CD14-positive monocyte (primary cell): Measurements from ENCODE around the gene CYP27B1. TPM values are rescaled to one million over a fixed set of nuclear protein-coding genes. Genes with fewer than 3 reads are reported as not detected.
A peak's percentile ranks its signal among the peaks of the same experiment; 100 is the strongest.

Experiments
- DNase-seq, 3 donors: peaks; one replicate each; pipeline ENCODE4 v3.0.0-alpha.2; 2011 to 2022
- H2AFZ ChIP-seq: 2 replicates; pipeline ENCODE4 v1.6.0; 2012; ENCODE audit warnings: mild to moderate bottlenecking, low read depth, low read length, inconsistent platforms; ENCODE audit not compliant: insufficient read depth, poor library complexity, severe bottlenecking
- H3K27ac ChIP-seq, 2 donors: 1 replicate in 1 of 2; 2 replicates in 1 of 2; pipeline ENCODE4 v1.5.1; 2012 to 2013; ENCODE audit warnings: low read length in 2 of 2, control low read depth in 1 of 2, inconsistent platforms in 1 of 2, low read depth in 1 of 2, mild to moderate bottlenecking in 1 of 2
- H3K27me3 ChIP-seq, 2 donors: one replicate each; pipeline versions ENCODE4 v1.6.0 to v1.6.1; 2011 to 2013; ENCODE audit warnings: low read length in 2 of 2; ENCODE audit not compliant: control insufficient read depth in 2 of 2, insufficient read depth in 2 of 2
- H3K36me3 ChIP-seq, 2 donors: replicated peaks in 1 of 2; 1 replicate in 1 of 2; 2 replicates in 1 of 2; pipeline versions ENCODE4 v1.5.1 to v1.6.1; 2012 to 2013; ENCODE audit warnings: low read length in 2 of 2, control low read depth in 1 of 2, inconsistent platforms in 1 of 2, mild to moderate bottlenecking in 1 of 2; ENCODE audit not compliant: insufficient read depth in 2 of 2, control insufficient read depth in 1 of 2
- H3K4me1 ChIP-seq, 2 donors: 1 replicate in 1 of 2; 2 replicates in 1 of 2; pipeline versions ENCODE4 v1.5.1 to v1.6.1; 2012 to 2013; ENCODE audit warnings: low read length in 2 of 2, control low read depth in 1 of 2, inconsistent platforms in 1 of 2, mild to moderate bottlenecking in 1 of 2, moderate library complexity in 1 of 2; ENCODE audit not compliant: insufficient read depth in 2 of 2, control insufficient read depth in 1 of 2
- H3K4me2 ChIP-seq: replicated peaks from 2 replicates; pipeline ENCODE3; 2012; ENCODE audit warnings: low read length, moderate library complexity, mild to moderate bottlenecking; ENCODE audit not compliant: poor library complexity, severe bottlenecking; ENCODE audit errors: extremely low read depth
- H3K4me3 ChIP-seq, 3 experiments: fragments of 200-600 bp in 1 of 3; sonication (generic) in 1 of 3; replicated peaks in 1 of 3; 1 replicate in 2 of 3; 2 replicates in 1 of 3; pipeline ENCODE4 v1.5.1; 2011 to 2013; ENCODE audit warnings: low read length in 3 of 3, mild to moderate bottlenecking in 3 of 3, control low read depth in 2 of 3, low read depth in 2 of 3, inconsistent platforms in 1 of 3, moderate library complexity in 1 of 3
- H3K79me2 ChIP-seq: 2 replicates; pipeline ENCODE4 v1.6.0; 2012; ENCODE audit warnings: mild to moderate bottlenecking, control low read depth, inconsistent platforms, low read length, moderate library complexity; ENCODE audit not compliant: insufficient read depth
- H3K9ac ChIP-seq: 2 replicates; pipeline ENCODE4 v1.6.0; 2017; ENCODE audit warnings: low read length, mild to moderate bottlenecking; ENCODE audit not compliant: insufficient read depth, poor library complexity, severe bottlenecking
- H3K9me3 ChIP-seq, 2 donors: replicated peaks in 1 of 2; 1 replicate in 1 of 2; 2 replicates in 1 of 2; pipeline versions ENCODE4 v1.5.1 to v1.6.1; 2012 to 2013; ENCODE audit warnings: low read length in 2 of 2, control low read depth in 1 of 2; ENCODE audit not compliant: control insufficient read depth in 1 of 2, insufficient read depth in 1 of 2
- H4K20me1 ChIP-seq: 2 replicates; pipeline ENCODE4 v1.6.0; 2012; ENCODE audit warnings: mild to moderate bottlenecking, low read length, control low read depth, moderate library complexity; ENCODE audit not compliant: insufficient read depth
- H3K27ac Mint-ChIP-seq, 7 donors: one replicate each; pipeline ENCODE4 v1.8.0; 2020; ENCODE audit warnings: mild to moderate bottlenecking in 7 of 7, mixed read lengths in 7 of 7, moderate library complexity in 6 of 7, inconsistent platforms in 2 of 7
- H3K27me3 Mint-ChIP-seq, 3 donors: one replicate each; pipeline ENCODE4 v1.8.0; 2021 to 2022; ENCODE audit warnings: low read depth in 3 of 3, mild to moderate bottlenecking in 3 of 3, mixed read lengths in 3 of 3, moderate library complexity in 3 of 3, inconsistent platforms in 1 of 3
- H3K36me3 Mint-ChIP-seq, 2 donors: one replicate each; pipeline ENCODE4 v1.8.0; 2020; ENCODE audit warnings: mixed read lengths in 2 of 2, inconsistent platforms in 1 of 2, mild to moderate bottlenecking in 1 of 2
- H3K4me1 Mint-ChIP-seq: one replicate; pipeline ENCODE4 v1.8.0; 2020; ENCODE audit warnings: mild to moderate bottlenecking, mixed read lengths
- H3K4me3 Mint-ChIP-seq, 2 donors: one replicate each; pipeline ENCODE4 v1.8.0; 2020; ENCODE audit warnings: mild to moderate bottlenecking in 2 of 2, mixed read lengths in 2 of 2, moderate library complexity in 1 of 2
- H3K9me3 Mint-ChIP-seq, 7 donors: one replicate each; pipeline ENCODE4 v1.8.0; 2020 to 2022; ENCODE audit warnings: mixed read lengths in 7 of 7, mild to moderate bottlenecking in 6 of 7, moderate library complexity in 6 of 7, inconsistent platforms in 2 of 7
- WGBS: methylation state at CpG from one replicate; pipeline ENCODE4 v1.1.5; 2013; ENCODE audit warnings: missing lambda C conversion rate; ENCODE audit not compliant: insufficient coverage; 5-methylcytosine and 5-hydroxymethylcytosine counted together
- intact Hi-C, 2 donors: fragments of 100-400 bp; cut with micrococcal nuclease; formaldehyde crosslinking; loops; one replicate each; pipeline versions ENCODE4 v1.15.0 to v1.15.1; 2023
- polyA plus RNA-seq, 3 donors: library from polyadenylated mRNA; depleted of rRNA in 1 of 3; unstranded in 2 of 3; stranded (reverse) in 1 of 3; fragments of 300-500 nt in 2 of 3; fragments of >200 nt in 1 of 3; fragmentation: Illumina TruSeq in 2 of 3; gene quantifications; 1 replicate in 2 of 3; 2 replicates in 1 of 3; pipeline ENCODE4 v1.2.3, GENCODE V29; 2012 to 2021
- TF ChIP-seq, protein P1 (sequence below): fragments of 200-600 bp; IDR thresholded peaks from one replicate; pipeline ENCODE4 v1.8.0; 2022; ENCODE audit warnings: antibody characterized with exemption, mild to moderate bottlenecking

The CYP27B1 gene
- polyA plus RNA-seq, 3 donors = 0.81 TPM; not detected in 2

DNA sequence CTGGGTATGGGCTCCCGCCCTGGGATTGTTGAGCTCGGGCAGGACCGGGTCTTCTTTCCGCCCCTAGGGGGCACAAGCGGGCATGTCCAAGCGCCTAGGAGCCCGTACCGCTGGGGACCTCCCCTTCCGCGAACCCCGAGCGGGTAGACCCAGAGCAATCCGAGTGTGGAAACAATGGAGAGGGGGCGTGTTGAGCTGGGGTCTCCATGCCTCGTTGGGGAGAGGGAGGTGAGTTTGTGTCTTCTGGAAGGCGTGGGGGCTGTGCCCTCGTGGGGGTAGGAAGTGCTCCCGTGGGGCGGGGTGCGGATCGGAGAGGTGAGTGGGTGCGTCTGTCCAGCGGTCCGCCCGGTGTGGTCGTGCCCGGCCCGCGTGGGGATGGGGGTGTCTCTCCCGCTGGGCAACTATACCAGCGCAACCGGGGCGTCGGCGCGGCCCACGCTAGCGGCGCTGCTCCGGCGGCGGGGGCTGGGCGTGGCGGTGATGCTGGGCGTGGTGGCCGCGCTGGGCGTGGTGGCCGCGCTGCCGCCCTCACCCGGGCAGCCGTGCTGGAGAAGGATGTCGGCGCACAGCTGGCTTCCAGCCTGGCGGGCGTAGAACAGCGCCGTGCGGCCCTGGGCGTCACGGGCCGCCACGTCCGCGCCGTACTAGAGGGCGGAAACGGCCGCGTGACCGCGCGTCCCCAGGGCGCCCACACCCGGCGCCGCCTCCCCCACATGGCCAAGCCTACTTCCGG lies 40.6 kb downstream of the CYP27B1 start:
- H2AFZ ChIP-seq = no peak overlapping the region
- peaks cover 3% of the 10 kb centered on the region for H3K4me1 Mint-ChIP-seq

GRCh38 chr12:57725851-57726150 lies 41.1 kb downstream of the CYP27B1 start:
- Mint-ChIP-seq H3K27ac (no peak overlapping the region), H3K4me3 (no peak overlapping the region), H3K4me1 (peaks cover 3% of the 10 kb centered on the region), H3K9me3 (peaks cover 0 to 15% (median 12%) of the 10 kb centered on the region in 7 donors), H3K36me3 (peaks cover 40 to 57% of the 10 kb centered on the region in 2 donors), H3K27me3 (peaks cover 0 to 2% (median 1%) of the 10 kb centered on the region in 3 donors)
- Histone ChIP-seq H3K4me1 (no peaks in the 10 kb centered on the region), H4K20me1 (peaks cover 6% of the 10 kb centered on the region), H2AFZ (no peak overlapping the region), H3K27ac (no peak overlapping the region), H3K9ac (no peak overlapping the region), H3K4me3 (no peak overlapping the region), H3K27me3 (no peaks in the 10 kb centered on the region), H3K9me3 (peaks cover 0 to 14% of the 10 kb centered on the region in 2 donors), H3K79me2 (no peaks in the 10 kb centered on the region), H3K36me3 (peaks cover 45 to 55% of the 10 kb centered on the region in 2 donors), H3K4me2 (no peak overlapping the region)
- TF ChIP-seq, protein P1, sequence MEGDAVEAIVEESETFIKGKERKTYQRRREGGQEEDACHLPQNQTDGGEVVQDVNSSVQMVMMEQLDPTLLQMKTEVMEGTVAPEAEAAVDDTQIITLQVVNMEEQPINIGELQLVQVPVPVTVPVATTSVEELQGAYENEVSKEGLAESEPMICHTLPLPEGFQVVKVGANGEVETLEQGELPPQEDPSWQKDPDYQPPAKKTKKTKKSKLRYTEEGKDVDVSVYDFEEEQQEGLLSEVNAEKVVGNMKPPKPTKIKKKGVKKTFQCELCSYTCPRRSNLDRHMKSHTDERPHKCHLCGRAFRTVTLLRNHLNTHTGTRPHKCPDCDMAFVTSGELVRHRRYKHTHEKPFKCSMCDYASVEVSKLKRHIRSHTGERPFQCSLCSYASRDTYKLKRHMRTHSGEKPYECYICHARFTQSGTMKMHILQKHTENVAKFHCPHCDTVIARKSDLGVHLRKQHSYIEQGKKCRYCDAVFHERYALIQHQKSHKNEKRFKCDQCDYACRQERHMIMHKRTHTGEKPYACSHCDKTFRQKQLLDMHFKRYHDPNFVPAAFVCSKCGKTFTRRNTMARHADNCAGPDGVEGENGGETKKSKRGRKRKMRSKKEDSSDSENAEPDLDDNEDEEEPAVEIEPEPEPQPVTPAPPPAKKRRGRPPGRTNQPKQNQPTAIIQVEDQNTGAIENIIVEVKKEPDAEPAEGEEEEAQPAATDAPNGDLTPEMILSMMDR = no peak
- WGBS = no CpG with 5 or more reads among the region's 10 CpGs
- intact Hi-C loops = no loop called here
- no peak for DNase-seq

More for the DNA sequence above, 40.6 kb downstream of the CYP27B1 start:
- peaks cover 0 to 15% (median 12%) of the 10 kb centered on the region in 7 donors for H3K9me3 Mint-ChIP-seq
- no peak for DNase-seq
- TF ChIP-seq, protein P1 = peak; percentile 17
- peaks cover 0 to 2% (median 1%) of the 10 kb centered on the region in 3 donors for H3K27me3 Mint-ChIP-seq
- intact Hi-C loops = no loop called here
- Histone ChIP-seq H3K79me2 (no peaks in the 10 kb centered on the region), H4K20me1 (peaks cover 3% of the 10 kb centered on the region), H3K9ac (no peak overlapping the region), H3K4me1 (no peaks in the 10 kb centered on the region), H3K9me3 (peaks cover 0 to 14% of the 10 kb centered on the region in 2 donors), H3K4me2 (no peak overlapping the region), H3K27me3 (no peaks in the 10 kb centered on the region), H3K4me3 (no peak overlapping the region), H3K36me3 (peaks cover 45 to 55% of the 10 kb centered on the region in 2 donors), H3K27ac (no peak overlapping the region)
- peaks cover 40 to 57% of the 10 kb centered on the region in 2 donors for H3K36me3 Mint-ChIP-seq
- WGBS = 91% methylated on average over 64 of the region's 79 CpGs
- H3K27ac Mint-ChIP-seq = peak overlapping the region in 1 of 7 donors; percentile 60
- peak overlapping the region; percentile 74 to 84 for H3K4me3 Mint-ChIP-seq
